Measurements from ENCODE around the gene PPIB. TPM values are rescaled to one million over a fixed set of nuclear protein-coding genes. Genes with fewer than 3 reads are reported as not detected.

PPIB gene
- total RNA-seq, 1 experiment from 2014 or later: 458 TPM

DNA sequence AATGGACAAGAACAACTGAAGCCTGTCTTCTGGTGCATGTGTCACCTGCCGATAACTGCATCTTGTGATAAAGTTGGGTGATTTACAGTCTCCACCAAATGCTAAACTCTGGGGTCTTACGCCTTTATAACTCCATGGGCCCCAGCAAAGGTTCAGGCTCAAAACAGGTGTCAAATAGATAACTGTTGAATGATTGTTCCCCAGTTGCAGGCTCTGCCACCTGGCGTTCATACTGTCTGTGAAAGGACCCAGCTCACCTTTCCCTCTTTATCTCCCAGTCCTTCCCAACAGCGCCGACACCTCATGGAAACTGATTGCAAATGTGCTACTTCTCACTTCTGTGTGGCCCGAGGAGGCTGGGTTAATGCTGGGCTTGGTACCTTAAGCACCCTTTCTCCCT is 19.5 kb downstream of the PPIB start:
- DNase-seq: no peak
- intact Hi-C loops (cut with micrococcal nuclease; ENCODE audit: unreplicated experiment): no loop called here
- TF ChIP-seq, protein P1, sequence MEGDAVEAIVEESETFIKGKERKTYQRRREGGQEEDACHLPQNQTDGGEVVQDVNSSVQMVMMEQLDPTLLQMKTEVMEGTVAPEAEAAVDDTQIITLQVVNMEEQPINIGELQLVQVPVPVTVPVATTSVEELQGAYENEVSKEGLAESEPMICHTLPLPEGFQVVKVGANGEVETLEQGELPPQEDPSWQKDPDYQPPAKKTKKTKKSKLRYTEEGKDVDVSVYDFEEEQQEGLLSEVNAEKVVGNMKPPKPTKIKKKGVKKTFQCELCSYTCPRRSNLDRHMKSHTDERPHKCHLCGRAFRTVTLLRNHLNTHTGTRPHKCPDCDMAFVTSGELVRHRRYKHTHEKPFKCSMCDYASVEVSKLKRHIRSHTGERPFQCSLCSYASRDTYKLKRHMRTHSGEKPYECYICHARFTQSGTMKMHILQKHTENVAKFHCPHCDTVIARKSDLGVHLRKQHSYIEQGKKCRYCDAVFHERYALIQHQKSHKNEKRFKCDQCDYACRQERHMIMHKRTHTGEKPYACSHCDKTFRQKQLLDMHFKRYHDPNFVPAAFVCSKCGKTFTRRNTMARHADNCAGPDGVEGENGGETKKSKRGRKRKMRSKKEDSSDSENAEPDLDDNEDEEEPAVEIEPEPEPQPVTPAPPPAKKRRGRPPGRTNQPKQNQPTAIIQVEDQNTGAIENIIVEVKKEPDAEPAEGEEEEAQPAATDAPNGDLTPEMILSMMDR (IDR thresholded peaks at IDR 0.05; ENCODE audit: insufficient read depth in 1 of 2, low read depth in 1 of 2, low read length in 1 of 2, severe bottlenecking in 1 of 2, unreplicated experiment in 1 of 2): no peak
- no peak overlapping the region for H3K4me3 ChIP-seq (ENCODE audit: low read depth, low read length)
- CTCF ChIA-PET: no interaction called here
- no peak overlapping the region for H3K4me3 Mint-ChIP-seq (ENCODE audit: unreplicated experiment)
- no peaks in the 10 kb centered on the region for H3K36me3 ChIP-seq (ENCODE audit: control insufficient read depth, insufficient read depth, low read length)
- H3K9me3 Mint-ChIP-seq (ENCODE audit: unreplicated experiment): no peaks in the 10 kb centered on the region
- no peaks in the 10 kb centered on the region for H3K9me3 ChIP-seq
- POLR2A ChIA-PET: no interaction called here
- peaks cover 23% of the 10 kb centered on the region for H3K36me3 Mint-ChIP-seq (ENCODE audit: insufficient read depth, unreplicated experiment)
- no peaks in the 10 kb centered on the region for H3K4me1 ChIP-seq
- no peaks in the 10 kb centered on the region for H3K4me1 Mint-ChIP-seq (ENCODE audit: low read depth, unreplicated experiment)
- no peak overlapping the region for H3K27ac Mint-ChIP-seq (ENCODE audit: unreplicated experiment)
- H3K27me3 Mint-ChIP-seq (ENCODE audit: insufficient read depth, unreplicated experiment): no peaks in the 10 kb centered on the region
- BruUV-seq (replicated peaks): no TSS peak
- H3K27me3 ChIP-seq (replicated peaks; ENCODE audit: control insufficient read depth, insufficient read depth, low read length): no peaks in the 10 kb centered on the region

- BruUV-seq (replicated peaks): no TSS peak
- no peak for DNase-seq
- no peaks in the 10 kb centered on the region for H3K4me1 Mint-ChIP-seq (ENCODE audit: low read depth, unreplicated experiment)
- no peak overlapping the region for H3K4me3 Mint-ChIP-seq (ENCODE audit: unreplicated experiment)
- ChIA-PET CTCF (no interaction called here), POLR2A (no interaction called here)
- no peak overlapping the region for H3K4me3 ChIP-seq (ENCODE audit: low read depth, low read length)
- no peaks in the 10 kb centered on the region for H3K9me3 ChIP-seq
- TF ChIP-seq, protein P1 (IDR thresholded peaks at IDR 0.05; ENCODE audit: insufficient read depth in 1 of 2, low read depth in 1 of 2, low read length in 1 of 2, severe bottlenecking in 1 of 2, unreplicated experiment in 1 of 2): no peak
- H3K36me3 Mint-ChIP-seq (ENCODE audit: insufficient read depth, unreplicated experiment): peaks cover 31% of the 10 kb centered on the region
- H3K36me3 ChIP-seq (ENCODE audit: control insufficient read depth, insufficient read depth, low read length): no peaks in the 10 kb centered on the region
- H3K4me1 ChIP-seq: no peaks in the 10 kb centered on the region
- no peak overlapping the region for H3K27ac Mint-ChIP-seq (ENCODE audit: unreplicated experiment)
- H3K9me3 Mint-ChIP-seq (ENCODE audit: unreplicated experiment): no peaks in the 10 kb centered on the region
- no peaks in the 10 kb centered on the region for H3K27me3 Mint-ChIP-seq (ENCODE audit: insufficient read depth, unreplicated experiment)
- intact Hi-C loops (cut with micrococcal nuclease; ENCODE audit: unreplicated experiment): no loop called here
- no peaks in the 10 kb centered on the region for H3K27me3 ChIP-seq (replicated peaks; ENCODE audit: control insufficient read depth, insufficient read depth, low read length)
Observed at GRCh38 chr15:64141798-64142512, 20.9 kb downstream of the PPIB start.

DNA sequence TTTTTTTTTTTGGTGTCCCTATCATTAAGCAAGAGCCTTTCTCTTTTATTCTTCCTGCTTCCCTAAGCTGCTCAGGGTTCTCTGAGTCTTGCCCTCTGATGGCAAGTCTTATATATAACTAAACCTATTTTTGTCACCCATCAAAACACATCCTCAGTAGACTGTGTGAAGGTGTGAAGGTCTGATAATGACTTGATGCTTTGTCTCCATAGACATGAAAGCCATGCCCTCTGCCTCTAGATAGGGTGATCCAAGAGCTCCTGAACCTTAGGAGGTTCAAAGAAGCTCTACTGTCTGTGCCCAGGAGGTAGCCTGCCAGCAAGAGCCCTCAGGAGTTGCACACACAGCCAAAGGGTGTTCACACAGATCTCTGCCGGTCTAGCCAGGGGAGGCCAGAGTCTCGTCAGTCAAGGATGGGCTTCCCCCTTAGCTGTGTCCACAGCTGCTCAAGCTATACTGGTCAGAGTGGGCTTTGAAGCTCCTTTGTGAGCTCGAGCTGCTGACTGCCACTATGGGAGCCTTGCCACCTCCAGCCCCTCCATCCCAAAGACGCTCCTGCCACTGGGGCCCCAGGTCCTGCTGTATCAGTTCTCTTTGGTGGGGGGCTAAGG is 24.4 kb downstream of the PPIB start:
- DNase-seq: no peak
- TF ChIP-seq, protein P1 (IDR thresholded peaks at IDR 0.05; ENCODE audit: insufficient read depth in 1 of 2, low read depth in 1 of 2, low read length in 1 of 2, severe bottlenecking in 1 of 2, unreplicated experiment in 1 of 2): no peak
- H3K4me3 Mint-ChIP-seq (ENCODE audit: unreplicated experiment): no peak overlapping the region
- intact Hi-C loops (cut with micrococcal nuclease; ENCODE audit: unreplicated experiment): no loop called here
- CTCF ChIA-PET: interaction anchor here (0.9 kb wide), 1 partner anchor 15 kb away, joined by 3 read pairs; no protein-coding TSS in a partner anchor
- POLR2A ChIA-PET: no interaction called here
- H3K27ac Mint-ChIP-seq (ENCODE audit: unreplicated experiment): no peak overlapping the region
- no peaks in the 10 kb centered on the region for H3K27me3 Mint-ChIP-seq (ENCODE audit: insufficient read depth, unreplicated experiment)
- Histone ChIP-seq H3K27me3 (replicated peaks; ENCODE audit: control insufficient read depth, insufficient read depth, low read length) (no peaks in the 10 kb centered on the region), H3K36me3 (ENCODE audit: control insufficient read depth, insufficient read depth, low read length) (no peaks in the 10 kb centered on the region), H3K4me1 (no peaks in the 10 kb centered on the region), H3K4me3 (ENCODE audit: low read depth, low read length) (no peak overlapping the region), H3K9me3 (no peaks in the 10 kb centered on the region)
- BruUV-seq (replicated peaks): no TSS peak
- H3K9me3 Mint-ChIP-seq (ENCODE audit: unreplicated experiment): no peaks in the 10 kb centered on the region
- H3K4me1 Mint-ChIP-seq (ENCODE audit: low read depth, unreplicated experiment): no peaks in the 10 kb centered on the region
- H3K36me3 Mint-ChIP-seq (ENCODE audit: insufficient read depth, unreplicated experiment): peaks cover 29% of the 10 kb centered on the region
